Brain pericyte (primary cell): ENCODE data around the gene CXCL11.
"Not testable (repeated sequence)": the region's sequence is repeated elsewhere in the genome, so short reads cannot be mapped to it uniquely, and the experiment has no call there.

ENCODE experiments used
- DNase-seq: peaks from one replicate; pipeline ENCODE4 v3.0.0-alpha.2; 2012; ENCODE audit warnings: low read depth, low spot score

The CXCL11 gene

GRCh38 chr4:76043306-76043705 lies 7.4 kb upstream of the CXCL11 start:
- DNase-seq = not testable (repeated sequence)

- DNase-seq = not testable (repeated sequence)
Observed at GRCh38 chr4:76042241-76042998, 6.5 kb upstream of the CXCL11 start.

GRCh38 chr4:76036855-76037254 lies 985 bp upstream of the CXCL11 start:
- DNase-seq = no peak

DNA sequence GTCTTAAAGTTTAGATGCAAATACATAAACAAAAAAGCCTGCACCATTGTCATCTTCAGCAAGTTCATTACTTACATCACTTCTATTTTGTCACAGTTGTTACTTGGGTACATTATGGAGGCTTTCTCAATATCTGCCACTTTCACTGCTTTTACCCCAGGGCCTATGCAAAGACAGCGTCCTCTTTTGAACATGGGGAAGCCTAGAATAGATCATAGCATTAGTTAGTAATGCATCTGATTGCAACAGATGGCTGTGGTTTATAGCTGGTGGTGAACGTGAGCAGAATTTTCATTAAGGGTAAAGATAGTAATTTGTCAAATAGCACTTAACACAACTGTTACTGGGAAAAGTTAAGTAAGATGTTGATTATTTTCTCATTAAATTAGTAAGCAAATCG lies 729 bp downstream of the CXCL11 start:
- DNase-seq = no peak

DNA sequence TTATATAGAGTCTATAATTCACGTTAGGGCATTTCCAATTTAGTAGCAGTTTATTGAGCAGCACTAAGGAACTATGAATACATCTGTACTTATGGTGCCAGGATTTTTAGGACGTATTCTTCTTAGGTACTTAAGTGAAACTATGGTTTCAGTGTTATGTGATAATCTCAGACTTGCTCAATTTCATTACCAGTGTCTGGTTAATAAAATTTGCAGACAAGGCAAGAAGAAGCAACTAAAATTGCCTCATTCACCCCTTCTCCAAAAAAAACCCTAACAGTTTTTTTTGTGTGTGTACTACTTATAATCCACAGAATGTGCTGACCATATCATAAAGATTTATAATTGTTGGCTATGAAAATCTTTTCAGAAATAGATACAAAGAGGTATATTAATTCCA lies 6.6 kb downstream of the CXCL11 start:
- DNase-seq = no peak

GRCh38 chr4:76028350-76028765 lies 7.5 kb downstream of the CXCL11 start:
- no peak for DNase-seq

DNA sequence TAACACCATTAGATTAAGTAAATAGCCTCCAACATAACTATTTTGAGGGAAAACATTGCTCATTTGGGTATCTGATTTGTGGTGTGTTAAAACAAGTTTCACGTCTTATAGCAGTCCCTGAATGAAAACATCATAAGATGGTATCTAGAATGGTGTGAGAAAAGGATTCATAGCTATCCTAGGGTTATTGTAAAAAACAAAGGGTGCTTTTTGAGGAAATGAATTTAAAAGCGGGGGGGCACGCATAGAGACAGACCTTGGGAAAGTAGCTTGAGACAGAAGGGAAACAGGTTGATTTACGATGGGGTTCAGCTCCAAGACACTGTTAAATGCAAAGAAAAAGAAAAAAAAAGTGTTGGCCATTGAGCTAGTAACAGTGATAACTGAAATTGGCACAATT lies 11.8 kb downstream of the CXCL11 start:
- DNase-seq = no peak

- DNase-seq = no peak
Observed at GRCh38 chr4:76023389-76023788, 12.5 kb downstream of the CXCL11 start, which contains the start of gene CXCL10. Gene CXCL10, minus strand, starts transcription at chr4:76023497. Its CDS starts 66 bp downstream, at chr4:76023431.

GRCh38 chr4:76022677-76023076 lies 13.2 kb downstream of the CXCL11 start:
- no peak for DNase-seq

DNA sequence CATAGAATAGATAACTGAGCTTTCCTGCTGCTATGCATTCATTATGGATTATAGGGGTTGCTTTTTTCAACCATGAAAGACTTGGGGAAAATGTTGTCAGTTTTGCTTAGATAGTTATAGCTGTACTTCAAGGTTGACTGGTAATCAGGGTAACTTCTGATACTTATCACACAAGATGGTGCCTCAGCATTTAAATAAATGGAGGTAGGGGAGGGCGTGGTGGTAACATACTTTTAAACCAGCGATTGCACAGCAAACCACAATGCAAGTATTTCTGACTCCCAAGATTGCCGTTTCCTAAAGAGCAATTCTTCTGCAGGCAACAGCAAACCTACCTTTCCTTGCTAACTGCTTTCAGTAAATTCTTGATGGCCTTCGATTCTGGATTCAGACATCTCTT lies 13.8 kb downstream of the CXCL11 start:
- no peak for DNase-seq

DNA sequence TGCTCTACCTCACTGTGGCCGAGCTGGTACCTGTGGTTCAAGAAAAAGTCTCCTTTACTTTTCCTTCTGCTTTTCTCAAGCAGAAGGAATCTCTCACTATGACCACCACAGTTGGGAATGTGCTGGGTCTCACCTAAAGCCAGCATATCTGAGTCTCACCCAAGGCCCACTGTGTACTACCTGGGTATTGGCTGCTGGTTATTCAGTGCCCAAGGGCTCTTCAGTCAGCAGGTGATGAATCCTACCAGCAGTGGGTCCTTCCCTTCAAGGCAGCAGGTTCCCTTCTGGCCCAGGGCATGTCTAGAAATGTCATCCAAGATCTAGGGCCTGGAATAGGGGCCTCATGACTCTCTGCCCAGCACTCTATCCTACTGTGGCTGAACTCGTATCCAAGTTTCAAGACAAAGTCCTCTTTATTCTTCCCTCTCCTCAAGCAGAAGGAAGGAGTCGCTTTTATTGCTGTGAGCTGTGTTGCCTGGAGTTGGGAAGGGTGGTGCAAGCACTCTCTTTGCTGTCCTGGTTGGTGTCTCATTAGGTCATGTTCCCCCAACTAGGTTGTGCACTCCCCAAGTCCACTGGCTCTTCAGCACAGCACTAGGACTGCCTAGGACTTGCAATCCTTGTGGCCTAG lies 18.7 kb downstream of the CXCL11 start:
- no peak for DNase-seq

DNA sequence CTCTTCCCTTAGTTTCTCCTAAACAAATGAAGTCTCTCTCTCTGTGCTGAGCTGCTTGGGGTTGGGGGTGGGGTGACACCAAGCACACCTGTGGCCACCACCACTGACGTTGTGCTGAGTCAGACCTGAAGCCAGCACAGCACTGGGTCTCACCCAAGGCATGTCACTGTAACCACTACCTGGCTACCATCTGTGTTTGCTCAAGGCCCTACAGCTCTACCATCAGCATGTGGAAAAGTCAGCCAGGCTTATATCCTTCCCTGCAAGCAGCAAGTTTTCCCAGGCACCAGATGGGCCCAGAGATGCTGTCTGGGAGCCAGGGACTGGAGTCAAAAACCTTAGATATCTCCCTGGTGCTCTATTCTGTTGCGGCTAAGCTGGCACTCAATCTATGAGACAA lies 19.5 kb downstream of the CXCL11 start:
- DNase-seq = no peak

DNA sequence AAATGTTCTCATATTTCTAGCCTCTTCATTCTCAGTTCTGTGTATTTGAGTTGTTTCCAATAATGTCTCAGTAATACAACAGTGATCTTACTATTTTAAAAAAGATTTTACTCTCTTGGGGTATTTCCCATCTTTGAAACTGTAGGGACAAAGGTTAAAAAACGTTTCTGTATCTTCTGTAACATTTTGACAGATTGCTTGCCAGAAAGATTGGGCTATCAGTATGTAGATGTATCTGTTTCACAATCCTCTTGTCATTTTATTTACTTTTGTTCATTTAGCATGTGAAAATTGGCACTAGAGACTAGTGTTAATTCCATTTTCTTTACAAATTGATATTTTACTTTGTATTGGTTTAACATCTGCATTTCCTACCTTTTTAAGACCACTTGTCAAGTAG lies 22.3 kb downstream of the CXCL11 start:
- no peak for DNase-seq

DNA sequence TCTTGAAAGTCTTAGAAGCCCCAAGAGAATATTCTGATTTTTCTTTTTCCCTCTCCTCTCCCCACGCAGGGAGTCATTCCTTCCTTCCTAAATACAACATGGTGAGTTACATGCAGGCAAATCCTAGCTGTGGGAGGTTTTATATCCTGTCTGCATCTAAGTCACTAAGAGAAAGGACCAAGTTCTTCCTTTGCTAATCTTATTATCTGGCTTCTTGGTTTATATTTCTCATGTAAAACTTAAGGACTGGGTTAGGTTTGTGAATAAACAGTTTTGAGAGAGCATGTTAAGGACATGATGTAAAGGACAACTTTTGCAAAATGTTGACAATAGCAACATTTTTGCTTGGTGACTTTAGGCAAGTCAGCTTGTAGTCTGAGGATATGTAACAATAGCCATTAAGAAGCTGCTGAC lies 23.5 kb downstream of the CXCL11 start:
- no peak for DNase-seq

DNA sequence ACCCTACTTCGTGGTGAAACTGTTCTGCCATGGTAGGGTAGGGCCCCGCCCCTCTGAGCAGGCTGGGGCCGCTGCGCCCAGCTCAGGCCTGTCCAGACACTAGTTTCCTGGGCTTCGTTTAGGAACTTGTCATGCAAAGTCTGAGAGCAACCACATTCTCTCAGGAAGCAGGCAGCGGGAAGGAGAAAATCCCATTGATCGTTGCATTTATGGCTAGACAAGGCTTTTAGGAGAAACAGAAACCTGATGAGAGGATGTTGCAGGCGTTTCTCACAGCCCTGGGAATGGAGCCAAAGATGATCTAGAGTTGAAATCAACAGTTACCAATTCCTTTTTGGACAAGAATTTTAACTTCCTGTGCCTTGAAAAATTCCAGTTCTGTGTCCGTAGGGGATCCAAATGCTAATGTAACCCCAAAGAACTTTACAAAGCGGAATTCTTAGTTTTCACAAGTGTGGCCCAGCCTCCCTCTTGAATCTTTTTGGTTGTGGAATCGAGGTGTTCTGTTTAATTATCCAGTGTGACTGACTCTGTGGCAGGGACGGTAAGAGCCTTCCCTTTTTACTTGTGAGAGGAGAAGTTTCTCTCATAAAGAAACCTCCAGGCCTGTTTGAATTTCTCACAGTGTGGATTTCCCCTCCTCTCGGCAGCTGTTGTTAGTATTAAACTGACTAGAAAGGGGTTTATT lies 24.0 kb downstream of the CXCL11 start:
- DNase-seq = no peak

DNA sequence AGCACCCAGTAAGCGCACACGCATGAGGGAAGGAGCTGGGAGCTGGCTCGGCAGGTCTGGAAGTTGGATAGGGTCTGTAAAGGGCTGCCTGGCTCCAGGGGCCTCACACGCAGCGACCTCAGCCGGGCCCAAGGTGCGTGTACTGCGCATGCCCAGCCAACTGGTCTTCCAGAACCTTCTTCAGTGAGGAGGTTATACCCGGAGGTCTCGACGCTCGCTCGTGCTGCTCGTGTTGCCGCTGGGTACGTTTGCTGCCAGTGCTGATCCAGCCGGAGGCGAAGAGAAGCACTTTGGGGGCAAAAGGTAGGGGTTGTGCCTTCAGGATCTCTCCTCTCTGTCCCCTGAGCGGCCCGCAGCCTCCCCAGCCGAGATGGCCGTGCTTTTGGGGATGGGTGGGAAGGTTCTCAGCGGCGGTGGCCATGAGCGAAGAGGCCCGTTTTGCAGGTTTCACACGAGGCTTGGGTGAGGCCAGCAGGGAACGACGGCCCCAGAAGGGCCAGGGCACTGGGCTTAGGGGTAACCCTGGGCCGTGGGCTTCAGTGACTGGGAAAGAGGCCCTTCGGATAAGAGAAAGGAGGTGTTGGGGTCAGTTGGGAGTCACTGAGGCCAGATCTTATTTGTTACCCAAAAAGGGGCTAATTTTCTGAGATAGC lies 24.7 kb downstream of the CXCL11 start:
- DNase-seq = no peak

DNA sequence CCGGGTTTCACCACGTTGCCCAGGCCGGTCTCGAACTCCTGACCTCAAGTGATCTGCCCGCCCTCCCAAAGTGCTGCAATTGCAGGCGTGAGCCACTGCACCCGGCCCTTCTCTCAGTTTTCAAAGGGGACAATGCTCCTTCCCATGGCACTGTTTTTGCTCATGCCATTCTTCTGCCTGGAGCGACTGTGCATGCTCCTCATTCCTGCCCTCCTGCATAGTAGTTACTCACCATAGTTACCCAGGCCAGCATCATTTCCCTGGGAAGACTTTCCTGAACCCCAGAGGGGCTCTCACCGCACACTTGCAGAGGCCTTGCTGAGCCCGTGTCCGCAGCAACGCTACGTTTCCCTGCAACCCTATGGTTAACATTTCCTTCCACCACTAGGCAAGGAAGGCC lies 25.3 kb downstream of the CXCL11 start:
- DNase-seq = no peak

- no peak for DNase-seq
Observed at GRCh38 chr4:76009311-76009710, 26.6 kb downstream of the CXCL11 start.

- no peak for DNase-seq
Observed at GRCh38 chr4:76007089-76007862, 28.6 kb downstream of the CXCL11 start, which contains the start of gene CXCL9. Gene CXCL9, minus strand, starts transcription at chr4:76007509. Its CDS starts 60 bp downstream, at chr4:76007449.

DNA sequence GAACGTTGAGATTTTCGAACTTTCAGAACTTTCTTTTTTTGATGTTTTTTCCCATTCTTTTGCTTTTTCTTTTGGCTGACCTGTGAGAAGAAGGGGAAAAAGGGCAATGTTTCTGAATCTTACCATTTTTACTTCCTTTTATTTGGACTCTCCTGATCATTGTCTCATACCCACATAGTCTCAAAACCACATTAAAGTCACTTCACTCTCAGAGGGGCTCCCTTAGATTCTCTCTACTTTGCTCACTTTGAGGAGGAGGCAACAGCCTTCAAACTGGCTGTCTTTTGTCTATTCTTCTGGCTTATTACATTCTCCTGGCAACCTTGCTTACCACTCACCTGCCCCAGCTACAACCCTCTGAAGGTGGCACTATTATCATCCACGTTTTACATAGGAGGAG lies 32.2 kb downstream of the CXCL11 start:
- no peak for DNase-seq

DNA sequence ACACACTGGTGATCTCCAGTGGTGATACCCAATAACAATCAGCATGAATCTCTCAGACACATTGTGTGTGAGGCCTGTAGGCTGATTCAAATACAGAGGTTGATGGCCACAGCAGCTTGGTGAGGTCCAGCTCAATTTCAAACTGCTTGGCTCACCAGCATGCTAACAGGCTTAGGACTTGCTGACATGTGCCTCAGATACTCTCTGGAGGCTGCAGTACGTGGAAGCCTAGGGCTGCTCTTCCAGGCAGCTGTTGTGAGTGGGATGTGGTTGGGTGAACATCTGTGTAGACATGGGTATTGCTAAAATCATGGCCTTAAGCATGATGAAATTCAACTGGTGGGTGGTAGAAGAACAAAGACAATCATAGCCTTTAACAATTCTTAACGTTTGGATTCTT lies 32.8 kb downstream of the CXCL11 start:
- DNase-seq = no peak
